Measurements from ENCODE around the gene BCCIP.

DNA sequence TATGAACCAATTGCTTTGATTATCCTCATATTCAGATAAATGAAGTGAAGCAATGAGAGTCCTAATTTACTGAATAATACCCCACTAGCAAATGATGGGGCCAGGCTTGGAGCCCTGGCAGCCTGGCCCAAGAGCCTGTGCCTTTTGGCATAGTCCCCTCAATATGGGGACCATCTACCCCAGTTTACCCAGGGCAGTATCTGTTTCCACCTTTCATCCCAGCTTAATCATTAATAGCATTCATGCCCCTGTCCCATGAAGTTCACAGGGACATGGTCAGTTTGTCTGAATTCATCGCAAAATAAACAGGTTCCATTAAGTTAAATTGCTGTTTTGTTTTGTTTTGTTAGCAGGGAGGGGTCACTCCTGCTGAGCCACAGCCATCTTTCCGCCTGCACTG, 25.5 kb downstream of the BCCIP start:
- TF ChIP-seq CTCF (IDR thresholded peaks at IDR 0.05), result no peak
- no peak for TF ChIP-seq POLR2A (IDR thresholded peaks at IDR 0.05)
